Suprapubic skin (tissue), 3 donors: ENCODE data around the gene LCN10.

Experiments used
- CTCF ChIP-seq, 2 donors: fragments of 200-600 bp in 1 of 2; fragments of 450-650 bp in 1 of 2; sonication (generic) in 1 of 2; IDR thresholded peaks; one replicate each; pipeline ENCODE4 v1.5.1; 2016 to 2019; ENCODE audit warnings: antibody characterized with exemption in 2 of 2, mild to moderate bottlenecking in 1 of 2, moderate library complexity in 1 of 2
- POLR2AphosphoS5 ChIP-seq, 3 donors: sonication (generic); formaldehyde crosslinking; IDR thresholded peaks; one replicate each; pipeline ENCODE4 v1.6.1; 2017; ENCODE audit warnings: antibody characterized with exemption in 3 of 3

- TF ChIP-seq POLR2AphosphoS5 (IDR thresholded peaks at IDR 0.05) (no peak), CTCF (IDR thresholded peaks at IDR 0.05) (no peak)
These were observed 44.8 kb downstream of the LCN10 start for GRCh38 chr9:136697821-136698526.
